ENCODE measurements around the gene APBA1. TPM values are rescaled to one million over a fixed set of nuclear protein-coding genes. Genes with fewer than 3 reads are reported as not detected.

APBA1 gene
- total and polyA plus RNA-seq, 3 experiments from 2014 or later, result 0.09 to 0.13 TPM; not detected in 1

GRCh38 chr9:69483886-69484422 is 188.2 kb downstream of the APBA1 start:
- peaks cover 0 to 4% (median 3%) of the 10 kb centered on the region in 5 donors for H3K9me3 Mint-ChIP-seq
- ChIA-PET POLR2A (no interaction called here), CTCF (no interaction called here)
- H3K27me3 Mint-ChIP-seq, result no peaks in the 10 kb centered on the region
- Histone ChIP-seq H3K36me3 (ENCODE audit: insufficient read depth, low read length) (no peaks in the 10 kb centered on the region), H3K27me3 (ENCODE audit: insufficient read depth, low read length, poor library complexity, severe bottlenecking) (no peaks in the 10 kb centered on the region), H3K27ac (ENCODE audit: low read depth, low read length) (no peak overlapping the region), H3K4me3 (ENCODE audit: low read length) (no peak overlapping the region), H3K4me1 (ENCODE audit: insufficient read depth, low read length) (no peaks in the 10 kb centered on the region), H3K9me3 (ENCODE audit: low read length) (no peaks in the 10 kb centered on the region)
- peaks cover 0 to 6% (median 4%) of the 10 kb centered on the region in 3 donors for H3K4me1 Mint-ChIP-seq
- DNase-seq, result no peak
- H3K36me3 Mint-ChIP-seq, result no peaks in the 10 kb centered on the region
- H3K4me3 Mint-ChIP-seq, result no peak overlapping the region
- H3K27ac Mint-ChIP-seq, result no peak overlapping the region

- POLR2A ChIA-PET, result no interaction called here
- H3K4me1 ChIP-seq (ENCODE audit: insufficient read depth, low read length), result peaks cover 22% of the 10 kb centered on the region
- no peak overlapping the region for H3K27ac ChIP-seq (ENCODE audit: low read depth, low read length)
- Mint-ChIP-seq H3K27me3 (peaks cover 2 to 33% of the 10 kb centered on the region in 2 donors), H3K36me3 (no peaks in the 10 kb centered on the region), H3K4me1 (peaks cover 11 to 30% (median 29%) of the 10 kb centered on the region in 3 donors), H3K9me3 (no peaks in the 10 kb centered on the region), H3K4me3 (no peak overlapping the region), H3K27ac (no peak overlapping the region)
- H3K4me3 ChIP-seq (ENCODE audit: low read length), result no peak overlapping the region
- no peaks in the 10 kb centered on the region for H3K36me3 ChIP-seq (ENCODE audit: insufficient read depth, low read length)
- no peak for DNase-seq
- no peaks in the 10 kb centered on the region for H3K27me3 ChIP-seq (ENCODE audit: insufficient read depth, low read length, poor library complexity, severe bottlenecking)
- CTCF ChIA-PET, result no interaction called here
- H3K9me3 ChIP-seq (ENCODE audit: low read length), result no peaks in the 10 kb centered on the region
Measured at GRCh38 chr9:69476797-69477196, 195.4 kb downstream of the APBA1 start.

GRCh38 chr9:69476016-69476415 is 196.2 kb downstream of the APBA1 start:
- Mint-ChIP-seq H3K4me1 (peaks cover 11 to 30% (median 29%) of the 10 kb centered on the region in 3 donors), H3K36me3 (no peaks in the 10 kb centered on the region), H3K9me3 (no peaks in the 10 kb centered on the region), H3K4me3 (peak overlapping the region in 4 of 7 donors; percentile 0 to 58 (median 37)), H3K27ac (peak overlapping the region in 6 of 8 donors; percentile 4 to 46 (median 36)), H3K27me3 (peaks cover 2 to 33% of the 10 kb centered on the region in 2 donors)
- H3K36me3 ChIP-seq (ENCODE audit: insufficient read depth, low read length), result no peaks in the 10 kb centered on the region
- DNase-seq, result peak in 2 of 5 donors; percentile 16 to 22
- H3K4me3 ChIP-seq (ENCODE audit: low read length), result no peak overlapping the region
- no peak overlapping the region for H3K27ac ChIP-seq (ENCODE audit: low read depth, low read length)
- H3K27me3 ChIP-seq (ENCODE audit: insufficient read depth, low read length, poor library complexity, severe bottlenecking), result no peaks in the 10 kb centered on the region
- ChIA-PET POLR2A (no interaction called here), CTCF (no interaction called here)
- H3K4me1 ChIP-seq (ENCODE audit: insufficient read depth, low read length), result peaks cover 22% of the 10 kb centered on the region
- H3K9me3 ChIP-seq (ENCODE audit: low read length), result no peaks in the 10 kb centered on the region

GRCh38 chr9:69474821-69475220 is 197.3 kb downstream of the APBA1 start:
- DNase-seq, result peak in 2 of 5 donors; percentile 2 to 24
- CTCF ChIA-PET, result no interaction called here
- Mint-ChIP-seq H3K4me1 (peaks cover 11 to 30% (median 29%) of the 10 kb centered on the region in 3 donors), H3K4me3 (peak overlapping the region in 6 of 7 donors; percentile 25 to 86 (median 74)), H3K27me3 (peaks cover 2 to 33% of the 10 kb centered on the region in 2 donors), H3K9me3 (no peaks in the 10 kb centered on the region), H3K36me3 (no peaks in the 10 kb centered on the region), H3K27ac (peak overlapping the region in 4 of 8 donors; percentile 8 to 82 (median 67))
- no peak overlapping the region for H3K4me3 ChIP-seq (ENCODE audit: low read length)
- no peak overlapping the region for H3K27ac ChIP-seq (ENCODE audit: low read depth, low read length)
- no peaks in the 10 kb centered on the region for H3K27me3 ChIP-seq (ENCODE audit: insufficient read depth, low read length, poor library complexity, severe bottlenecking)
- H3K36me3 ChIP-seq (ENCODE audit: insufficient read depth, low read length), result no peaks in the 10 kb centered on the region
- no peaks in the 10 kb centered on the region for H3K9me3 ChIP-seq (ENCODE audit: low read length)
- H3K4me1 ChIP-seq (ENCODE audit: insufficient read depth, low read length), result peaks cover 22% of the 10 kb centered on the region
- POLR2A ChIA-PET, result no interaction called here

GRCh38 chr9:69472101-69472620 is 200.0 kb downstream of the APBA1 start:
- H3K4me3 ChIP-seq (ENCODE audit: low read length), result no peak overlapping the region

GRCh38 chr9:69471433-69471832 is 200.7 kb downstream of the APBA1 start:
- Histone ChIP-seq H3K36me3 (ENCODE audit: insufficient read depth, low read length) (no peaks in the 10 kb centered on the region), H3K27me3 (ENCODE audit: insufficient read depth, low read length, poor library complexity, severe bottlenecking) (no peaks in the 10 kb centered on the region), H3K4me1 (ENCODE audit: insufficient read depth, low read length) (peaks cover 19% of the 10 kb centered on the region), H3K4me3 (ENCODE audit: low read length) (no peak overlapping the region), H3K27ac (ENCODE audit: low read depth, low read length) (no peak overlapping the region), H3K9me3 (ENCODE audit: low read length) (no peaks in the 10 kb centered on the region)
- H3K27me3 Mint-ChIP-seq, result peaks cover 4 to 28% of the 10 kb centered on the region in 2 donors
- no peak overlapping the region for H3K4me3 Mint-ChIP-seq
- H3K4me1 Mint-ChIP-seq, result peaks cover 11 to 27% (median 24%) of the 10 kb centered on the region in 3 donors
- H3K36me3 Mint-ChIP-seq, result no peaks in the 10 kb centered on the region
- no peaks in the 10 kb centered on the region for H3K9me3 Mint-ChIP-seq
- CTCF ChIA-PET, result no interaction called here
- no peak overlapping the region for H3K27ac Mint-ChIP-seq
- DNase-seq, result no peak
- POLR2A ChIA-PET, result no interaction called here

More at GRCh38 chr9:69472101-69472620, 200.0 kb downstream of the APBA1 start:
- CTCF ChIA-PET, result no interaction called here
- Mint-ChIP-seq H3K4me1 (peaks cover 11 to 30% (median 29%) of the 10 kb centered on the region in 3 donors), H3K27me3 (peaks cover 4 to 33% of the 10 kb centered on the region in 2 donors), H3K4me3 (no peak overlapping the region), H3K36me3 (no peaks in the 10 kb centered on the region), H3K9me3 (no peaks in the 10 kb centered on the region), H3K27ac (peak overlapping the region in 1 of 8 donors; percentile 43)
- Histone ChIP-seq H3K9me3 (ENCODE audit: low read length) (no peaks in the 10 kb centered on the region), H3K36me3 (ENCODE audit: insufficient read depth, low read length) (no peaks in the 10 kb centered on the region), H3K4me1 (ENCODE audit: insufficient read depth, low read length) (peaks cover 22% of the 10 kb centered on the region), H3K27ac (ENCODE audit: low read depth, low read length) (no peak overlapping the region), H3K27me3 (ENCODE audit: insufficient read depth, low read length, poor library complexity, severe bottlenecking) (no peaks in the 10 kb centered on the region)
- no peak for DNase-seq
- POLR2A ChIA-PET, result no interaction called here

- no peak for DNase-seq
- Histone ChIP-seq H3K9me3 (ENCODE audit: low read length) (no peaks in the 10 kb centered on the region), H3K27me3 (ENCODE audit: insufficient read depth, low read length, poor library complexity, severe bottlenecking) (no peaks in the 10 kb centered on the region), H3K4me3 (ENCODE audit: low read length) (no peak overlapping the region), H3K36me3 (ENCODE audit: insufficient read depth, low read length) (no peaks in the 10 kb centered on the region), H3K27ac (ENCODE audit: low read depth, low read length) (no peak overlapping the region), H3K4me1 (ENCODE audit: insufficient read depth, low read length) (peaks cover 13% of the 10 kb centered on the region)
- Mint-ChIP-seq H3K4me1 (peaks cover 6 to 16% (median 15%) of the 10 kb centered on the region in 3 donors), H3K9me3 (no peaks in the 10 kb centered on the region), H3K36me3 (no peaks in the 10 kb centered on the region), H3K4me3 (no peak overlapping the region), H3K27ac (no peak overlapping the region), H3K27me3 (peaks cover 2 to 18% of the 10 kb centered on the region in 2 donors)
- CTCF ChIA-PET, result no interaction called here
- POLR2A ChIA-PET, result no interaction called here
Measured at GRCh38 chr9:69470186-69470977, 201.8 kb downstream of the APBA1 start.

- H3K27ac ChIP-seq (ENCODE audit: low read depth, low read length), result no peak overlapping the region
- H3K4me3 ChIP-seq (ENCODE audit: low read length), result no peak overlapping the region
- Mint-ChIP-seq H3K4me3 (no peak overlapping the region), H3K4me1 (peaks cover 0 to 4% (median 2%) of the 10 kb centered on the region in 3 donors), H3K27me3 (peaks cover 4 to 11% of the 10 kb centered on the region in 2 donors), H3K27ac (no peak overlapping the region), H3K9me3 (no peaks in the 10 kb centered on the region), H3K36me3 (no peaks in the 10 kb centered on the region)
- H3K4me1 ChIP-seq (ENCODE audit: insufficient read depth, low read length), result peaks cover under 1% of the 10 kb centered on the region
- CTCF ChIA-PET, result no interaction called here
- H3K36me3 ChIP-seq (ENCODE audit: insufficient read depth, low read length), result no peaks in the 10 kb centered on the region
- POLR2A ChIA-PET, result no interaction called here
- H3K9me3 ChIP-seq (ENCODE audit: low read length), result no peaks in the 10 kb centered on the region
- H3K27me3 ChIP-seq (ENCODE audit: insufficient read depth, low read length, poor library complexity, severe bottlenecking), result no peaks in the 10 kb centered on the region
- DNase-seq, result no peak
Measured at GRCh38 chr9:69469136-69469535, 203.0 kb downstream of the APBA1 start.

All from CD8-positive, alpha-beta memory T cell (primary cell).